Stimulated activated CD8-positive, alpha-beta memory T cell treated with anti-CD3 and anti-CD28 coated beads, Interleukin-2, amount 100 ng/mL, for 1 hour (primary cell): ENCODE results near the gene LDHAL6A.
"Not testable (repeated sequence)": the region's sequence is repeated elsewhere in the genome, so short reads cannot be mapped to it uniquely, and the experiment has no call there.

Experiments used
- DNase-seq, 2 donors: peaks; one replicate each; pipeline ENCODE4 v3.0.0-alpha.2; 2020; ENCODE audit warnings: low read depth in 2 of 2

The LDHAL6A gene

DNA sequence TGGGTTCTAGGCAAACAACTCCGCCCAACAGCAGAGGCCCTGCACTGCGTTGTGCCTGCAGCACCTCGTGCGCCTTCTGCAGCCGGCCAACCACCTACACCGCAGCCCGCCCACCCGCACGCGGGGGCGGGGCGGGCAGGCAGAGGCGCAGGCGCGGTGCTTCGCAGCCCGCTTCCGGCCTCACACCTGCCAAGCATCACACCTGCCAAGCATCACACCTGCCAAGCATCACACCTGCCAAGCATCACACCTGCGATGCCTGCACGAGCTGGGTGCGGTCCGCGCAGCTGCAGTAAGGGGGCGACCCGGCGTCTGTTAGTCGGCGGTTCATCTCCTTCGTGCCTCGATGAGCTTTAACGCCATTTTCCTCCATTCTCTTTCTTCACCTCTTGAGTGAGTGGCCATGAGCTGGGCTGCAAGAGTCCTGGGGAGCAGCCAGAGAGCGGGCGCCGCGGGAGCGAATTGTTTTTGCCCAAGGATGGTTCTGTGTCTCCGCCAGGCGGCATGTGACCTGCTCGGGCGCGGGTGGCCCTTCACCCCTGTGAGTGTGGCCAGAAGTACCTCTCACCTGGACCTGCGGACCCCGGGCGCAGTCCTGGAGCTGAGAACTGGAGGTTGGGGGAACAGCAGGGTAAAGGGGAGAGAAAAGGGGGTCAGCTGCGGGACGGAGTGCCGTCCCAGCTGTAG, at the start of gene LDHAL6A:
Gene LDHAL6A, plus strand, starts transcription at position 171 of the 687 bp plus-strand sequence. CDS start 825 bp downstream, outside the sequence.
- DNase-seq: no peak

GRCh38 chr11:18407400-18407799, 48.3 kb upstream of the LDHAL6A start:
- not testable (repeated sequence) for DNase-seq

GRCh38 chr11:18408558-18409291, 46.9 kb upstream of the LDHAL6A start:
- no peak for DNase-seq

GRCh38 chr11:18416459-18416858, 39.2 kb upstream of the LDHAL6A start:
- DNase-seq: no peak

GRCh38 chr11:18419040-18419439, 36.6 kb upstream of the LDHAL6A start:
- DNase-seq: no peak

- DNase-seq: no peak
These were observed 35.6 kb upstream of the LDHAL6A start for GRCh38 chr11:18420067-18420466.

DNA sequence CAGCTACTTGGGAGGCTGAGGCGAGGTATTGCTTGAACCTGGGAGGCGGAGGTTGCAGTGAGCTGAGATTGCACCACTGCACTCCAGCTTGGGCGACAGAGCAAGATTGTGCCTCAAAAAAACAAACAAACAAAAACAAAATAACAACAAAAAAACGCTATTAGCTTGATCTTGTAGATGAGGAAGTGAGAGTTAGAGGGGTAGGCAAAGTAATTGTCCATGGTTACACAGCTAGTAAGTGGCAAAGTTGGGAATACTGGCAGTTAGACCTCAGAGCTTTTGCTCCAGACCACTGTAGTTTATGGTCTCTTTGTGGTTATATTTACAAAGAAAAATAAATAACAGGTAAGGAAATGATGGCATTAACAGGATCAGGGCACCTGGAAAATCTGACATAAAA, 28.4 kb upstream of the LDHAL6A start:
- no peak for DNase-seq

GRCh38 chr11:18429332-18429731, 26.3 kb upstream of the LDHAL6A start:
- no peak for DNase-seq

GRCh38 chr11:18438691-18439090, 17.0 kb upstream of the LDHAL6A start:
- DNase-seq: no peak

DNA sequence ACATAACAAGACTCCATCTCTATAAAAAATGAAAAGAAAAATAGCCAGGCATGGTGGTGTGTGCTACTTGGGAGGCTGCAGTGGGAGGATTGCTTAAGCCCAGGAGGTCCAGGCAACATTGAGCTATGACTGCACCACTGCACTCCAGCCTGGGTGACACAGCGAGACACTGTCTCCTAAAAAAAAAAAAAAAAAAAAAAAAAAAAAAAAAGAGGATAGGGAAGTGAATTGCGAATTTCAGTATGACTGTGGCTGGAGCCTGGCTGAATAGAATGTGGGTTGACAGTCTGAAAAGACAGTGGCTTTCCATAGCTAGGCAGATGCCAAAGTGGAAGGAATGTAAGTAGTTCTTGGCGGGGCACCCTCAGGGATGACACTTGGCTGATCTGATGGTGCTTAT, 6.4 kb upstream of the LDHAL6A start:
- no peak for DNase-seq

DNA sequence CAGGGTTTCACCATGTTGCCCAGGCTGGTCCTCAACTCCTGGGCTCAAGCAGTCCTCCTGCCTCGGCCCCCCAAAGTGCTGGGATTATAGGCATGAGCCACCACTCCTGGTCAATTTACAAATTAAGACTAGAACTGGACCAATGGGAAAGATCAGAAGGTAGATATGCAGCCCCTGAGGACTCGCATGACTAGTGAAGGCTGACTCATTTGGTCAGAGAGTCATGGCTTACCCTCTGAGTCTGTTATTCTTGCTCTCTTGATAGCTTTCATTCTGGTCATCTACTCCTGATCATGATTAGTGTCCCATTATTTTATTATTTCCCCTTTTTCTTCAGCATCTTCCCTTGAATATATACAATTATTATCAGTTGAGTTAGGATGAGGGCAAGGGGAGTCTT, 2.7 kb upstream of the LDHAL6A start:
- DNase-seq: no peak

- DNase-seq: no peak
These were observed 1.8 kb downstream of the LDHAL6A start for GRCh38 chr11:18457450-18457849.

DNA sequence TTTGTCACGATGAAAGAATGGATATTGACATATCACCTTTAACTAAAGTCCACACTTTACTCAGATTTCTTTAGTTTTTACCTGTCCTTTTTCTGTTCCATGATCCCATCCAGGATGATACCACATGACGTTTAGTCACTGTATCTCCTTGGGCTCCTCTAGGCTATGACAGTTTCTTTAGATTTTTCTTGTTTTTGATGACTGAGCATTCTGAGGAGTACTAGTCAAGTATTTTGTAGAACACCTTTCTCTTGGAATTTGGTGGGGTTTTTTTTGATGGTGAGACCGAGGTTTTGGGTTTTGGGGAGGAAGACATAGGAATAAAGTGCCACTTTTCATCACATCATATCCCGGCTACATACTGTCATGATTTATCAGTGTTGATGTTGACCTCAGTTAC, 4.0 kb downstream of the LDHAL6A start:
- no peak for DNase-seq

DNA sequence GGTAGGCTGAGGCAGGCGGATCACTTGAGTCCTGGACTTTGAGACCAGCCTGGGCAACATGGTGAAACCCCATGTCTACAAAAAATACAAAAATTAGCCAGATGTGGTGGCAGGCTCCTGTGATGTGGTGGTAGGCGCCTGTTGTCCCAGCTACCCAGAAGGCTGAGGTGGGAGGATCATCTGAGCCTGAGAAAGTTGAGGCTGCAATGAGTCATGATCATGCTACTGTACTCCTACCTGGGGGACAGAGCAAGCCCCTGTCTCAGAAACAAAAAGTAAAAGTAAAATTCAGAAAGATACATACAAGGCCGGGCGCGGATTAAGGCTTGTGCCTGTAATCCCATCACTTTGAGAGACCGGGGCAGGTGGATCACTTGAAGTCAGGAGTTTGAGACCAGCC, 6.3 kb downstream of the LDHAL6A start:
- no peak for DNase-seq

GRCh38 chr11:18463439-18463838, 7.8 kb downstream of the LDHAL6A start:
- no peak for DNase-seq

GRCh38 chr11:18466402-18466801, 10.7 kb downstream of the LDHAL6A start:
- DNase-seq: no peak

DNA sequence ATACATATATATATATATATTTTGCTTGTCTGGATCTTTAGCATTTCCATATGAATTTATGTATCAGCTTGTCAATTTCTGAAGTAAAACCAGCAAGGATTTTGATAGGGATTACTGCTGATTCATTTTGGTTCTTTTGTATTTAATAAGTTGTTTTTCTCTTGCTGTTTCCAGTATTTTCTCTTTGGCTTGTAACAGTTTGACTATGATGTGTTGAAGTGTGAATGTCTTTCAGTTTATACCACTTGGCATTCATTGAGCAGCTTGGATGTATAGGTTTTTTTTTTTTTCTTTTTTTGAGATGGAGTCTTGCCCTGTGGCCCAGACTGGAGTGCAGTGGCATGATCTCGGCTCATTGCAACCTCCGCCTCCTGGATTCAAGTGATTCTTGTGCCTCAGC, 12.4 kb downstream of the LDHAL6A start:
- DNase-seq: no peak

DNA sequence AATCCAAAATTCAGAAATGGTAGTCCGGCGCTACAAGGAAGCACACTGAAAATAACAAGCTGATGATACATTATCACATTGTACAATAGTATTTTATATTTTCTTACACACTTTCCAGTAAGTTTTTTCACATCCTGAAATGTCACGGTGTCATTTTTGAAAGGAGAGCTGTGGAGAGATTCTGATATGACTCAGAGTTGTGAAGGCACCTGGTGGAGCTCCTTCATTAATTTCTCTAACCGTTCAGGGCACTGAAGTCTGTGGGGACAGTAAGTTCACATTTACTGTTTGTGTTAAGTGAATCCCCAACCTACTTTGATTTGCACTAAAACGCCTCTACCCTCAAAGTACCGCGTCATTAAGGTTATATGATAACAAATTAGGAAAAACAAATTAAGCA, 13.3 kb downstream of the LDHAL6A start:
- no peak for DNase-seq

DNA sequence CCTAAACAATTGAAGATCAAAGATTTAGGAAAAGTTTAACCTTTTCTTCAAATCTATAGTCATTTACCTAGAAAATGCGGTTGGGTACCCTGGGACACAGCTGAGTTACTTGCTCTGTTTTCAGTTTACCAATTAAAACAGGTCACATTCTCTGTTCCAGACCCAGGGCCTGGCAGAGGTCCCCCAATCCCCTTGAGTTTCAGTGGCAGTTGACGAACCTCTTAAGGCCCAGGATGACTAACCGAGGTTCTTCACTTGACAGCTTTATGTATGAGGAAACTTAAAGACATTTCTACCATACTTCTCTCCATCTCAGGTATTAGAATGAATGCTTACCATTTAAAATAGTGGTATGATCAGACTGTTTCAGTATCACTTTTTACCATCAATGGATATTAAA, 16.3 kb downstream of the LDHAL6A start:
- no peak for DNase-seq

GRCh38 chr11:18472587-18472986, 16.9 kb downstream of the LDHAL6A start:
- DNase-seq: no peak

- DNase-seq: no peak
These were observed 23.4 kb downstream of the LDHAL6A start for GRCh38 chr11:18479063-18479462.

- DNase-seq: no peak
These were observed 30.4 kb downstream of the LDHAL6A start for GRCh38 chr11:18485913-18486528.

GRCh38 chr11:18490319-18490718, 34.7 kb downstream of the LDHAL6A start:
- no peak for DNase-seq
